ENCODE data around the gene APLN. TPM values are rescaled to one million over a fixed set of nuclear protein-coding genes. Genes with fewer than 3 reads are reported as not detected.

The APLN gene
- total and polyA plus RNA-seq, 2 of the 13 experiments (the other 11 are each of a cell fraction or from before 2014, with no cell fraction given), result 0.02 to 0.17 TPM

- no peak for TF ChIP-seq TBL1XR1 (IDR thresholded peaks at IDR 0.05; ENCODE audit: borderline replicate concordance, low read length, partially characterized antibody)
- TF ChIP-seq ZSCAN12 (CRISPR knock-in tag; IDR thresholded peaks at IDR 0.05), result no peak
- TF ChIP-seq DZIP1 (CRISPR knock-in tag; IDR thresholded peaks at IDR 0.05), result no peak
- TF ChIP-seq ZGPAT (CRISPR knock-in tag; IDR thresholded peaks at IDR 0.05), result no peak
These were observed 55.3 kb downstream of the APLN start (continued) for GRCh38 chrX:129599499-129599898.

- H2AFZ ChIP-seq (ENCODE audit: low read length), result no peak overlapping the region
- H3K9ac ChIP-seq (ENCODE audit: insufficient read depth, low read depth, low read length), result no peak overlapping the region
- WGBS (ENCODE audit: low lambda C conversion rate), result 94% methylated on average over 5 of the region's 5 CpGs
- ATAC-seq (no peak), DNase-seq (ENCODE audit: low spot score) (no peak), FAIRE-seq (no peak)
- in situ Hi-C loops (cut with HindIII; ENCODE audit: extremely low pct_ligation_motif_present, low pct_unique_long_range_greater_than_20kb), result no loop called here
- intact Hi-C loops (cut with micrococcal nuclease; ENCODE audit: unreplicated experiment), result no loop called here
- no TSS peak for BruUV-seq (replicated peaks)
- H3K4me1 ChIP-seq (ENCODE audit: insufficient read depth, low read length), result no peaks in the 10 kb centered on the region
- H3K4me3 ChIP-seq (replicated peaks in 1 of 3; ENCODE audit: insufficient read depth in 1 of 3, low read depth in 2 of 3, low read length in 3 of 3), result no peak overlapping the region
- POLR2A ChIA-PET, result no interaction called here
- CTCF ChIA-PET (ENCODE audit: low intra/inter-chr PET ratio, low total read pairs), result no interaction called here
- H3K27me3 ChIP-seq (ENCODE audit: control insufficient read depth in 1 of 2, insufficient read depth in 2 of 2, low read length in 2 of 2), result no peaks in the 10 kb centered on the region
- no peak overlapping the region for H3K27ac ChIP-seq (ENCODE audit: extremely low read length, insufficient read depth, low read length)
- H4K20me1 ChIP-seq (ENCODE audit: insufficient read depth, low read length), result no peaks in the 10 kb centered on the region
- H3K36me3 ChIP-seq (replicated peaks in 1 of 2; ENCODE audit: control insufficient read depth in 1 of 2, insufficient read depth in 2 of 2, low read length in 2 of 2), result no peaks in the 10 kb centered on the region
- H3K9me3 ChIP-seq (ENCODE audit: low read length), result no peaks in the 10 kb centered on the region
- H3K4me2 ChIP-seq (ENCODE audit: low read depth, low read length), result no peak overlapping the region
- no peaks in the 10 kb centered on the region for H3K79me2 ChIP-seq (ENCODE audit: insufficient read depth, low read length)
- TF ChIP-seq PBX2 (CRISPR knock-in tag; IDR thresholded peaks at IDR 0.05), result no peak
- no peak for TF ChIP-seq MEIS1 (CRISPR knock-in tag; IDR thresholded peaks at IDR 0.05; ENCODE audit: borderline replicate concordance)
- no peak for TF ChIP-seq ARHGAP35 (CRISPR knock-in tag; IDR thresholded peaks at IDR 0.05; ENCODE audit: borderline replicate concordance)
- no peak for TF ChIP-seq ZNF276 (CRISPR knock-in tag; IDR thresholded peaks at IDR 0.05; ENCODE audit: low read depth)
- TF ChIP-seq FIP1L1 (IDR thresholded peaks at IDR 0.05; ENCODE audit: borderline replicate concordance, insufficient read depth, low read depth, low read length), result no peak
- no peak for TF ChIP-seq CHD2 (IDR thresholded peaks at IDR 0.05; ENCODE audit: low read depth, low read length)
- no peak for TF ChIP-seq ZBTB42 (CRISPR knock-in tag; IDR thresholded peaks at IDR 0.05)
- TF ChIP-seq BATF2 (CRISPR knock-in tag; IDR thresholded peaks at IDR 0.05), result no peak
- TF ChIP-seq HIVEP1 (CRISPR knock-in tag; IDR thresholded peaks at IDR 0.05), result no peak
- TF ChIP-seq ZNF567 (CRISPR knock-in tag; IDR thresholded peaks at IDR 0.05; ENCODE audit: borderline replicate concordance), result no peak
- TF ChIP-seq CENPT (CRISPR knock-in tag; IDR thresholded peaks at IDR 0.05; ENCODE audit: low read depth), result no peak
- no peak for TF ChIP-seq ZFP36L1 (CRISPR knock-in tag; IDR thresholded peaks at IDR 0.05)
These were observed 56.9 kb downstream of the APLN start for GRCh38 chrX:129597905-129598304.
